ENCODE data around the gene ZNF432.
"Not testable (repeated sequence)": the region's sequence is repeated elsewhere in the genome, so short reads cannot be mapped to it uniquely, and the experiment has no call there.

The ZNF432 gene

GRCh38 chr19:52048555-52049501, at the start of gene ZNF432:
TSS of gene ZNF432 (minus strand) at chr19:52048838. CDS start at chr19:52046868, 1,970 bp downstream.
- DNase-seq: peak; percentile 82

GRCh38 chr19:52096416-52096815, 47.8 kb upstream of the ZNF432 start:
- not testable (repeated sequence) for DNase-seq

GRCh38 chr19:52095172-52096014, 46.8 kb upstream of the ZNF432 start, which contains the start of gene ZNF841:
TSS of gene ZNF841 (minus strand) at chr19:52095765. CDS start at chr19:52084801, 10,964 bp downstream.
- DNase-seq: peak; percentile 87 to 88

GRCh38 chr19:52094526-52095130, 46.0 kb upstream of the ZNF432 start:
- DNase-seq: no peak

- no peak for DNase-seq
Measured at GRCh38 chr19:52086481-52086880, 37.8 kb upstream of the ZNF432 start.

GRCh38 chr19:52070496-52070895, 21.9 kb upstream of the ZNF432 start:
- no peak for DNase-seq

- no peak for DNase-seq
Measured at GRCh38 chr19:52069653-52070052, 21.0 kb upstream of the ZNF432 start.

- DNase-seq: no peak
Measured at GRCh38 chr19:52066258-52066863, 17.7 kb upstream of the ZNF432 start.

- DNase-seq: no peak
Measured at GRCh38 chr19:52065399-52065798, 16.8 kb upstream of the ZNF432 start.

GRCh38 chr19:52056480-52056879, 7.8 kb upstream of the ZNF432 start:
- not testable (repeated sequence) for DNase-seq

GRCh38 chr19:52051736-52052135, 3.1 kb upstream of the ZNF432 start:
- DNase-seq: not testable (repeated sequence)

GRCh38 chr19:52039169-52039568, 9.5 kb downstream of the ZNF432 start:
- DNase-seq: no peak

- DNase-seq: no peak
Measured at GRCh38 chr19:52034051-52034728, 14.4 kb downstream of the ZNF432 start.

GRCh38 chr19:52028780-52029123, 19.9 kb downstream of the ZNF432 start:
- DNase-seq: no peak

- peak; percentile 84 to 86 for DNase-seq
Measured at GRCh38 chr19:52028027-52028779, 20.4 kb downstream of the ZNF432 start, which contains the start of gene ZNF614. TSS of gene ZNF614 (minus strand) at chr19:52028379. CDS start at chr19:52025745, 2,634 bp downstream.

- DNase-seq: not testable (repeated sequence)
Measured at GRCh38 chr19:52026255-52026990, 22.2 kb downstream of the ZNF432 start.

GRCh38 chr19:52024478-52024877, 24.2 kb downstream of the ZNF432 start:
- DNase-seq: not testable (repeated sequence)

GRCh38 chr19:52022193-52022592, 26.4 kb downstream of the ZNF432 start:
- no peak for DNase-seq

GRCh38 chr19:52020506-52020905, 28.1 kb downstream of the ZNF432 start:
- DNase-seq: no peak

- DNase-seq: no peak
Measured at GRCh38 chr19:52010674-52011073, 38.0 kb downstream of the ZNF432 start.

Data from stimulated activated CD4-positive, alpha-beta T cell treated with anti-CD3 and anti-CD28 coated beads, Interleukin-2, amount 100 ng/mL, for 24 hours (primary cell).